ENCODE data around the gene ARHGEF10L. TPM values are rescaled to one million over a fixed set of nuclear protein-coding genes. Genes with fewer than 3 reads are reported as not detected.

The ARHGEF10L gene
- total RNA-seq, 2 donors from 2014 or later: 26.0 to 39.7 TPM

- TF ChIP-seq POLR2A (IDR thresholded peaks at IDR 0.05) (no peak), CTCF (IDR thresholded peaks at IDR 0.05) (no peak), POLR2AphosphoS5 (IDR thresholded peaks at IDR 0.05) (no peak)
- no peak for DNase-seq (ENCODE audit: low spot score)
- H3K27ac ChIP-seq: no peak overlapping the region
- H3K4me3 ChIP-seq: no peak overlapping the region
- H3K27me3 ChIP-seq (replicated peaks; ENCODE audit: insufficient read depth): no peaks in the 10 kb centered on the region
- intact Hi-C loops (cut with DNase I): loop anchor here (10.0 kb wide), 1 partner anchor 440 kb away; the partner anchor contains the start of gene IGSF21
- WGBS: 84% methylated on average over 11 of the region's 11 CpGs
- no peaks in the 10 kb centered on the region for H3K9me3 ChIP-seq
- H3K4me1 ChIP-seq (replicated peaks): no peaks in the 10 kb centered on the region
- peaks cover 0 to 3% of the 10 kb centered on the region in 2 donors for H3K36me3 ChIP-seq
Measured at GRCh38 chr1:17664322-17664721, 124.8 kb downstream of the ARHGEF10L start.

DNA sequence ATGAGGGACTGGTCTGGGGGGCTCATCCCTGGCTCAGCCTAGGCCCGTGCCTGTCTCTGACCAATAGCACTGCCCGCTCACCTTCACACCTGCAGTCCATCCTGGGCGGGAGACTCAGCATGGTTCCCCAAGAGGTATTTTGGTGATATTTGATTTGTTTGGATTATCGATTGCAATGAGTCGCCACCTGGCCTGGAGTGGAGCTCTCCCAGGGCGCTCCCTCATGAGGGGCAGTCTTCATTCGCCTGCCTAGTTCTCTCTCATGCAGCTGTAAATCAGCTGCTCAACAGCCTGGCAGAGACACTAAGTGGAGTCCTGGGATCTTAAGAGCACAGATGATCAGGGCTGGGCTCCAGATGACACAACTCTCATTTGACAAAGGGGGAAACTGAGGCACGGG, 125.6 kb downstream of the ARHGEF10L start:
- WGBS: 91% methylated on average over 8 of the region's 8 CpGs
- TF ChIP-seq CTCF (IDR thresholded peaks at IDR 0.05) (no peak), POLR2AphosphoS5 (IDR thresholded peaks at IDR 0.05) (no peak), POLR2A (IDR thresholded peaks at IDR 0.05) (no peak)
- no peaks in the 10 kb centered on the region for H3K27me3 ChIP-seq (replicated peaks; ENCODE audit: insufficient read depth)
- DNase-seq (ENCODE audit: low spot score): no peak
- H3K4me3 ChIP-seq: no peak overlapping the region
- no peaks in the 10 kb centered on the region for H3K9me3 ChIP-seq
- intact Hi-C loops (cut with DNase I): loop anchor here (10.0 kb wide), 1 partner anchor 440 kb away; the partner anchor contains the start of gene IGSF21
- peaks cover 0 to 3% of the 10 kb centered on the region in 2 donors for H3K36me3 ChIP-seq
- no peaks in the 10 kb centered on the region for H3K4me1 ChIP-seq (replicated peaks)
- H3K27ac ChIP-seq: no peak overlapping the region

DNA sequence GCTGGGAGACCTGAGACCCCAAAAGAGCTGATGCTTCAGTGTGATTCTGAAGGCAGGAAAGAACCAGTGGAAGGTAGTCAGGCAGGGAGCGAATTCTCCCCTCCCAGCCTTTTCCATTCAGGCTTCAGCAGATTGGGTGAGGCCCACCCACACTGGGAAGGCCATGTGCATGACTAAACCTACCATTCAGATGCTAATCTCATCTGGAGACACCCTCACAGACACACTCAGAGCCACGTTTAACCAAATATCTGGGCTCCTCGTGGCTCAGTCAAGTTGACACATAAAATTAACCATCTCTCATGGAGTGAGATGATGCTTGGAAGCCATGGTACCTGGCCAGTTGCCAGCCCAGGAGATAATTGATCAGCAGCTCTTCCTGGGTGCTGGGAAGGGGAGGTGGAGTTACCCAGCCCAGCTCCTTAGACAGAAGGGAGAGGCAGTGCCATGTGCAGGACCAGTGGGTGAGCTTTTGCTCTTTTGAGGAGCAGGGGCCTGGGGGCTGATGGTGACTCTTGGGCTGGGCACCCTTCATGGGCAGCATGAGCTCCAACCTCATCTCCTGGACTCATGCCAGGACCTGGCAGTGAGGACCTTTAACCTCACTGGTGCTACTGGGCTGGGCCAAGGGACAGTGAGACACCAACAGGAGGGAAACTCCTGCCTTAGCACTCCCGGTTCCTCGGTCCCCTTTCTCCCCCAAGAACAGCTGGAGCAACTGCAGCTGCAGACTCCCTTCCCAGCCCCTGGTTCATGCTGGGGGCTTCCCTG, 126.6 kb downstream of the ARHGEF10L start:
- intact Hi-C loops (cut with DNase I): loop anchor here (10.0 kb wide), 1 partner anchor 439 kb away; the partner anchor contains the start of gene IGSF21
- no peaks in the 10 kb centered on the region for H3K4me1 ChIP-seq (replicated peaks)
- no peaks in the 10 kb centered on the region for H3K9me3 ChIP-seq
- TF ChIP-seq POLR2A (IDR thresholded peaks at IDR 0.05): no peak
- TF ChIP-seq CTCF (IDR thresholded peaks at IDR 0.05): no peak
- no peak for TF ChIP-seq POLR2AphosphoS5 (IDR thresholded peaks at IDR 0.05)
- H3K4me3 ChIP-seq: no peak overlapping the region
- H3K27me3 ChIP-seq (replicated peaks; ENCODE audit: insufficient read depth): no peaks in the 10 kb centered on the region
- H3K36me3 ChIP-seq: peaks cover 0 to 3% of the 10 kb centered on the region in 2 donors
- WGBS: 71% methylated on average over 5 of the region's 5 CpGs
- no peak overlapping the region for H3K27ac ChIP-seq
- no peak for DNase-seq (ENCODE audit: low spot score)

- Histone ChIP-seq H3K9me3 (no peaks in the 10 kb centered on the region), H3K4me1 (replicated peaks) (no peaks in the 10 kb centered on the region), H3K27me3 (replicated peaks; ENCODE audit: insufficient read depth) (no peaks in the 10 kb centered on the region), H3K27ac (no peak overlapping the region), H3K36me3 (peaks cover 0 to 3% of the 10 kb centered on the region in 2 donors), H3K4me3 (no peak overlapping the region)
- TF ChIP-seq CTCF (IDR thresholded peaks at IDR 0.05): no peak
- TF ChIP-seq POLR2AphosphoS5 (IDR thresholded peaks at IDR 0.05): no peak
- TF ChIP-seq POLR2A (IDR thresholded peaks at IDR 0.05): no peak
- WGBS: 85% methylated on average over 9 of the region's 9 CpGs
- DNase-seq (ENCODE audit: low spot score): no peak
- intact Hi-C loops (cut with DNase I): loop anchor here (10.0 kb wide), 1 partner anchor 437 kb away; the partner anchor contains the start of gene IGSF21
Measured at GRCh38 chr1:17667641-17668040, 128.1 kb downstream of the ARHGEF10L start.

All from prostate gland (tissue), 2 donors.